A673 (cell line): Measurements from ENCODE around the gene RRAGC.

Source experiments
- EZH2 ChIP-seq: fragments of 200-600 bp; sonication (generic); IDR thresholded peaks from 2 replicates; pipeline ENCODE4 v1.6.1; 2017; ENCODE audit warnings: borderline replicate concordance, low read depth, mild to moderate bottlenecking, mixed read lengths, antibody characterized with exemption, low read length; ENCODE audit not compliant: poor library complexity, severe bottlenecking
- TF ChIP-seq, protein P1 (sequence below): fragments of 300-800, 200-600 bp; sonication (generic); conservative IDR thresholded peaks from 2 replicates; pipeline ENCODE4 v1.5.1; 2017; ENCODE audit warnings: low read depth, mild to moderate bottlenecking, antibody characterized with exemption, low read length, moderate library complexity, mixed read lengths

DNA sequence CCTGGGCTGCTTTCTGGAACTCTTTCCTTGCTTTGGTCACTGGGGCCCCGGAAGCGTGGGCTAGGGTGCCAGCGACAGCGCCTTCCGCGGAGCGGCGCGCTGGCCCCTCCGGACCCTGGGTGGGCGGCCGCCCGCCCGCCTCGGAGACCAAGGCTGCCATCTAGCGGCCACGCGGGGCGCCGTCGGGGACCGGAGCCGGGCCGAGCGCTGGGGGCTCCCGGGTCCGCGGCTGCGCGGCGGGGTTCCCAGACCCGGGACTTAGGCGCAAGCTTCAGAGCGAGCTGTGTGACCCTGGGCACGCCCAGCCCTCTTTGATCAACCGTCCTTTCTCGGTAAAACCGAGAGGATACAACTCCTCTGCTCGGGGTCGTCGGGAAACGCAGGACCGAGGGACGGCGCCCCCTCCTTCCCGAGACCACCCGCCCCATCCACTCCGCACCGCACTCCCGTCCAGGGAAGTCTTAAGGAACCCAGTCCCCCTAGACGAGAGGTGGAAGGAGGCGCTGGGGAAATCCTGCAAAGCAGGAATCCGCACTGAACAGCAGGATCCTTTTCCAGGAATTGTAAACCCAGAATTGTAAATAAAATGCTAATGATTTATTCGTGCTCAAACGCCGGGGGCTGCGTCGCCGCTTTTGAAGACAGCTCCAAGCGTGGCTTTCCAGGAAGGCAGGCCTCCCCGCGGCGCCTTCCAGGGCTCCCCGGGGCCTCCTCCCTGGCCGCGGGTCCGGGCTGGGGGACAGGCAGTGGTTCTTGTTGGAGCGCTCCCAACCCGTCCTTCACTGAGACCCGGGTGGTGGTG, 41.2 kb downstream of the RRAGC start:
- TF ChIP-seq, protein P1, sequence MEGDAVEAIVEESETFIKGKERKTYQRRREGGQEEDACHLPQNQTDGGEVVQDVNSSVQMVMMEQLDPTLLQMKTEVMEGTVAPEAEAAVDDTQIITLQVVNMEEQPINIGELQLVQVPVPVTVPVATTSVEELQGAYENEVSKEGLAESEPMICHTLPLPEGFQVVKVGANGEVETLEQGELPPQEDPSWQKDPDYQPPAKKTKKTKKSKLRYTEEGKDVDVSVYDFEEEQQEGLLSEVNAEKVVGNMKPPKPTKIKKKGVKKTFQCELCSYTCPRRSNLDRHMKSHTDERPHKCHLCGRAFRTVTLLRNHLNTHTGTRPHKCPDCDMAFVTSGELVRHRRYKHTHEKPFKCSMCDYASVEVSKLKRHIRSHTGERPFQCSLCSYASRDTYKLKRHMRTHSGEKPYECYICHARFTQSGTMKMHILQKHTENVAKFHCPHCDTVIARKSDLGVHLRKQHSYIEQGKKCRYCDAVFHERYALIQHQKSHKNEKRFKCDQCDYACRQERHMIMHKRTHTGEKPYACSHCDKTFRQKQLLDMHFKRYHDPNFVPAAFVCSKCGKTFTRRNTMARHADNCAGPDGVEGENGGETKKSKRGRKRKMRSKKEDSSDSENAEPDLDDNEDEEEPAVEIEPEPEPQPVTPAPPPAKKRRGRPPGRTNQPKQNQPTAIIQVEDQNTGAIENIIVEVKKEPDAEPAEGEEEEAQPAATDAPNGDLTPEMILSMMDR, result no peak; the same call in none of the 2 replicates
- no peak for TF ChIP-seq EZH2
